Loucy (cell line): ENCODE results near the gene CDKN1A.

Source experiments
- H2AFZ ChIP-seq: fragments of 200-600 bp; sonication (generic); 2 replicates; pipeline ENCODE4 v1.6.0; 2016; ENCODE audit warnings: antibody characterized with exemption, mild to moderate bottlenecking, low read length, moderate library complexity
- H3F3A ChIP-seq: fragments of 200-600 bp; 2 replicates; pipeline ENCODE4 v1.6.0; 2016; ENCODE audit warnings: antibody characterized with exemption, low read depth, mild to moderate bottlenecking
- H3K27me3 ChIP-seq: fragments of 200-600 bp; sonication (generic); 2 replicates; pipeline ENCODE4 v1.6.1; 2014; ENCODE audit warnings: low read length, mild to moderate bottlenecking; ENCODE audit not compliant: insufficient read depth, poor library complexity, severe bottlenecking
- H3K36me3 ChIP-seq: fragments of 200-600 bp; sonication (generic); 2 replicates; pipeline ENCODE4 v1.6.1; 2016; ENCODE audit warnings: low read length; ENCODE audit not compliant: insufficient read depth
- H3K4me1 ChIP-seq: fragments of 200-600 bp; sonication (generic); 2 replicates; pipeline ENCODE4 v1.5.1; 2014; ENCODE audit warnings: low read length, mild to moderate bottlenecking; ENCODE audit not compliant: insufficient read depth, poor library complexity, severe bottlenecking
- H3K4me2 ChIP-seq: fragments of 200-600 bp; sonication (generic); 2 replicates; pipeline ENCODE4 v1.6.0; 2014; ENCODE audit warnings: antibody characterized with exemption, low read length, low read depth, mild to moderate bottlenecking; ENCODE audit not compliant: poor library complexity, severe bottlenecking
- H3K4me3 ChIP-seq: fragments of 200-600 bp; sonication (generic); 2 replicates; pipeline ENCODE4 v1.5.1; 2014; ENCODE audit warnings: low read length, mild to moderate bottlenecking, mixed read lengths; ENCODE audit not compliant: poor library complexity, severe bottlenecking
- H3K79me2 ChIP-seq: fragments of 200-600 bp; sonication (generic); 2 replicates; pipeline ENCODE4 v1.6.1; 2014; ENCODE audit warnings: low read length; ENCODE audit not compliant: insufficient read depth
- H3K9ac ChIP-seq: fragments of 200-600 bp; sonication (generic); 2 replicates; pipeline ENCODE4 v1.6.0; 2014; ENCODE audit warnings: mild to moderate bottlenecking, low read depth, low read length, moderate library complexity; ENCODE audit not compliant: poor library complexity, severe bottlenecking
- H3K9me2 ChIP-seq: fragments of 200-600 bp; sonication (generic); replicated peaks from 2 replicates; pipeline ENCODE4 v1.6.1; 2016; ENCODE audit warnings: low read depth, low read length, mixed read lengths
- H3K9me3 ChIP-seq: fragments of 200-600 bp; sonication (generic); 2 replicates; pipeline ENCODE4 v1.6.1; 2014; ENCODE audit warnings: mild to moderate bottlenecking, antibody characterized with exemption, low read length, low read depth; ENCODE audit not compliant: insufficient read depth
- H4K20me1 ChIP-seq: fragments of 200-600 bp; sonication (generic); 2 replicates; pipeline ENCODE4 v1.6.0; 2014; ENCODE audit warnings: antibody characterized with exemption, low read length, mild to moderate bottlenecking; ENCODE audit not compliant: insufficient read depth, poor library complexity, severe bottlenecking
- CTCF ChIP-seq: fragments of 200-600 bp; sonication (generic); conservative IDR thresholded peaks from 2 replicates; pipeline ENCODE4 v1.5.1; 2014; ENCODE audit warnings: mild to moderate bottlenecking, antibody characterized with exemption, low read length
- EZH2phosphoT487 ChIP-seq: fragments of 200-600 bp; IDR thresholded peaks from 2 replicates; pipeline ENCODE4 v1.6.1; 2018; ENCODE audit warnings: antibody characterized with exemption, mild to moderate bottlenecking, moderate library complexity, borderline replicate concordance

Gene CDKN1A

GRCh38 chr6:36671687-36672375 is 6.7 kb upstream of the CDKN1A start:
- TF ChIP-seq CTCF (no peak), EZH2phosphoT487 (no peak)
- no peak overlapping the region for H2AFZ ChIP-seq

DNA sequence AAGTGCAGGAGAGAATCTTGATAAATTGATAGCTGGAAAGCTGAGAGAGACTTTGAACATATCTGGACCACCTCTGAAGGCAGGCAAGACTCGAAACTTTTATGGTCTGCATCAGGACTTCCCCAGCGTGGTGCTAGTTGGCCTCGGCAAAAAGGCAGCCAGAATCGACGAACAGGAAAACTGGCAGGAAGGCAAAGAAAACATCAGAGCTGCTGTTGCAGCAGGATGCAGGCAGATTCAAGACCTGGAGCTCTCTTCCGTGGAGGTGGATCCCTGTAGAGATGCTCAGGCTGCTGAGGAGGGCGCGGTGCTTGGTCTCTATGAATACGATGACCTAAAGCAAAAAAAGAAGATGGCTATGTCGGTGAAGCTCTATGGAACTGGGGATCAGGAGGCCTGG is 4.6 kb upstream of the CDKN1A start:
- Histone ChIP-seq H4K20me1 (no peaks in the 10 kb centered on the region), H3K36me3 (no peaks in the 10 kb centered on the region), H3K4me3 (no peak overlapping the region), H3K4me1 (peaks cover 17% of the 10 kb centered on the region), H2AFZ (no peak overlapping the region), H3K79me2 (no peaks in the 10 kb centered on the region), H3F3A (peaks cover 6% of the 10 kb centered on the region; the same call in 1 of the 2 replicates), H3K9me2 (no peaks in the 10 kb centered on the region), H3K9me3 (no peaks in the 10 kb centered on the region), H3K9ac (no peak overlapping the region), H3K4me2 (no peak overlapping the region), H3K27me3 (no peaks in the 10 kb centered on the region)
- TF ChIP-seq CTCF (no peak), EZH2phosphoT487 (no peak)

More at GRCh38 chr6:36671687-36672375, 6.7 kb upstream of the CDKN1A start:
- no peaks in the 10 kb centered on the region for H3K79me2 ChIP-seq
- no peak overlapping the region for H3K4me2 ChIP-seq
- no peaks in the 10 kb centered on the region for H3K4me1 ChIP-seq
- no peak overlapping the region for H3K4me3 ChIP-seq
- H3K9ac ChIP-seq: no peak overlapping the region
- no peaks in the 10 kb centered on the region for H4K20me1 ChIP-seq
- no peaks in the 10 kb centered on the region for H3K36me3 ChIP-seq
- H3F3A ChIP-seq: no peaks in the 10 kb centered on the region
- no peaks in the 10 kb centered on the region for H3K9me3 ChIP-seq
- no peaks in the 10 kb centered on the region for H3K9me2 ChIP-seq
- no peaks in the 10 kb centered on the region for H3K27me3 ChIP-seq

DNA sequence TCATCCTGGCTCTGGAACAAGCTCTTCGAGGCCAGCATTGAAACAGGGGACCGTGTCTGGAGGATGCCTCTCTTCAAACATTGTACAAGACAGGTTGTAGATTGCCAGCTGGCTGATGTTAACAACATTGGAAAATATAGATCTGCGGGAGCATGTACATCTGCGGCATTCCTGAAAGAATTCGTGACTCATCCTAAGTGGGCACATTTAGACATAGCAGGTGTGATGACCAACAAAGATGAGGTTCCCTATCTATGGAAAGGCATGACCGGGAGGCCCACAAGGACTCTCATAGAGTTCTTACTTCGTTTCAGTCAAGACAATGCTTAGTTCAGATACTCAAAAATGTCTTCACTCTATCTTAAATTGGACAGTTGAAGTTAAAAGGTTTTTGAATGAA is 3.6 kb upstream of the CDKN1A start:
- no peak overlapping the region for H3K9ac ChIP-seq
- no peak overlapping the region for H3K4me2 ChIP-seq
- no peaks in the 10 kb centered on the region for H3K36me3 ChIP-seq
- H3F3A ChIP-seq: peaks cover 6% of the 10 kb centered on the region; the same call in 1 of the 2 replicates
- H4K20me1 ChIP-seq: no peaks in the 10 kb centered on the region
- no peaks in the 10 kb centered on the region for H3K79me2 ChIP-seq
- H3K4me3 ChIP-seq: no peak overlapping the region
- no peaks in the 10 kb centered on the region for H3K9me2 ChIP-seq
- H3K9me3 ChIP-seq: no peaks in the 10 kb centered on the region
- TF ChIP-seq EZH2phosphoT487 (no peak), CTCF (no peak)
- H2AFZ ChIP-seq: no peak overlapping the region
- H3K4me1 ChIP-seq: peaks cover 27% of the 10 kb centered on the region
- no peaks in the 10 kb centered on the region for H3K27me3 ChIP-seq
